ENCODE measurements around the gene PAX2. TPM values are rescaled to one million over a fixed set of nuclear protein-coding genes. Genes with fewer than 3 reads are reported as not detected.

Gene PAX2
- total RNA-seq, 3 donors from 2014 or later = under 0.01 TPM; not detected in 2

DNA sequence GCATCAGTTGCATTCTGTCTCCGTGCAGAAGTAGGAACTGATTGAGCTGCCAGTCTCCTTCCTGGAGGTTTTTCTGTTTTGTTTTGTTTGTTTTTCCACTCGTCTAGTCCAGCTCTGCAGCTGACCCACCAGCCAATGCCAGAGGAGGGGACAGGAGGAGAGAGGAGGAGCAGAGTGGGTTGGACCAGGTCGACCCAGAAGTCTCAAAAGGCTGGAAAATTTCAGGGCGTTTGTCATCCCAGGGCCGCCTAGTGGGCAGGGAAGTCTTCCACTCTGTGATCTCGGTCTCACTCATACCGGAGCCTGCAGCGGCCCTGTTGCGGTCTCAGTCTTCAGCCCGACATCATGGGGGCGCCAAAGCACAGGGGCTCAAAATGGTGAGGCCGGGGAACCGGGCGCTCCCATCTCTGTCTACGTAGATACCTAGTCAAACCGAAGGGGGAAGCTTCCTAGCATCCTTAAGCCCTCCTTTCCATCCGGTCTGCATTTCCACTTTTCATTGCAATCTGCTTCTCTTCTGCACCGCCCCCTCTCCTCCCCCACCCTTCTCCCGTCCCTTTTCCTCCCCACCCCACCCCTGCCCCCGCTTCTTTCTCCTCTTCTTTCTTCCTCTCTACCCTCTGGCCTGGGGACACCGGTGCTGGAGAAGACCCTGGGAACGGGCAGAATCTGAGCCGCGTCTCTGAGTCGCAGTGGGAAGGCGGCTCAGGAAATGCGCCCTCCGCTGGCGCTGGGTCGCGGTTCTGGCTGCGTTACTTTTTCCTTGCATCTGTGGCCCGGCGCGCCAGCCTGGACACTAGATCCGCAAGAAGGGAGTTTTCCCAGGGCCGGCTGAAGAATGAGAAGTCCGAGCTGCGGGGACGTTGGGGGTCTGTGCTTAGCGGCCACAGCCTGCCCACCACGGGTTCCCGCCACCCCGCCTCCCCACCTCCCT lies 16.2 kb upstream of the PAX2 start:
- H3K27me3 ChIP-seq = peaks cover 3 to 91% of the 10 kb centered on the region in 2 donors
- DNase-seq (ENCODE audit: low spot score in 2 of 2) = no peak
- H3K27ac ChIP-seq = no peak overlapping the region
- intact Hi-C loops (cut with DNase I; ENCODE audit: low total_unique reads) = no loop called here
- H3K36me3 ChIP-seq = no peaks in the 10 kb centered on the region
- H3K4me1 ChIP-seq = peaks cover 0 to 11% of the 10 kb centered on the region in 2 donors
- H3K9me3 ChIP-seq = no peaks in the 10 kb centered on the region
- H3K4me3 ChIP-seq = peak overlapping the region; percentile 8 to 54 (median 20)
- TF ChIP-seq, protein P1, sequence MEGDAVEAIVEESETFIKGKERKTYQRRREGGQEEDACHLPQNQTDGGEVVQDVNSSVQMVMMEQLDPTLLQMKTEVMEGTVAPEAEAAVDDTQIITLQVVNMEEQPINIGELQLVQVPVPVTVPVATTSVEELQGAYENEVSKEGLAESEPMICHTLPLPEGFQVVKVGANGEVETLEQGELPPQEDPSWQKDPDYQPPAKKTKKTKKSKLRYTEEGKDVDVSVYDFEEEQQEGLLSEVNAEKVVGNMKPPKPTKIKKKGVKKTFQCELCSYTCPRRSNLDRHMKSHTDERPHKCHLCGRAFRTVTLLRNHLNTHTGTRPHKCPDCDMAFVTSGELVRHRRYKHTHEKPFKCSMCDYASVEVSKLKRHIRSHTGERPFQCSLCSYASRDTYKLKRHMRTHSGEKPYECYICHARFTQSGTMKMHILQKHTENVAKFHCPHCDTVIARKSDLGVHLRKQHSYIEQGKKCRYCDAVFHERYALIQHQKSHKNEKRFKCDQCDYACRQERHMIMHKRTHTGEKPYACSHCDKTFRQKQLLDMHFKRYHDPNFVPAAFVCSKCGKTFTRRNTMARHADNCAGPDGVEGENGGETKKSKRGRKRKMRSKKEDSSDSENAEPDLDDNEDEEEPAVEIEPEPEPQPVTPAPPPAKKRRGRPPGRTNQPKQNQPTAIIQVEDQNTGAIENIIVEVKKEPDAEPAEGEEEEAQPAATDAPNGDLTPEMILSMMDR (IDR thresholded peaks at IDR 0.05) = no peak
- TF ChIP-seq POLR2A (IDR thresholded peaks at IDR 0.05) = no peak
- TF ChIP-seq POLR2AphosphoS5 (IDR thresholded peaks at IDR 0.05) = no peak

DNA sequence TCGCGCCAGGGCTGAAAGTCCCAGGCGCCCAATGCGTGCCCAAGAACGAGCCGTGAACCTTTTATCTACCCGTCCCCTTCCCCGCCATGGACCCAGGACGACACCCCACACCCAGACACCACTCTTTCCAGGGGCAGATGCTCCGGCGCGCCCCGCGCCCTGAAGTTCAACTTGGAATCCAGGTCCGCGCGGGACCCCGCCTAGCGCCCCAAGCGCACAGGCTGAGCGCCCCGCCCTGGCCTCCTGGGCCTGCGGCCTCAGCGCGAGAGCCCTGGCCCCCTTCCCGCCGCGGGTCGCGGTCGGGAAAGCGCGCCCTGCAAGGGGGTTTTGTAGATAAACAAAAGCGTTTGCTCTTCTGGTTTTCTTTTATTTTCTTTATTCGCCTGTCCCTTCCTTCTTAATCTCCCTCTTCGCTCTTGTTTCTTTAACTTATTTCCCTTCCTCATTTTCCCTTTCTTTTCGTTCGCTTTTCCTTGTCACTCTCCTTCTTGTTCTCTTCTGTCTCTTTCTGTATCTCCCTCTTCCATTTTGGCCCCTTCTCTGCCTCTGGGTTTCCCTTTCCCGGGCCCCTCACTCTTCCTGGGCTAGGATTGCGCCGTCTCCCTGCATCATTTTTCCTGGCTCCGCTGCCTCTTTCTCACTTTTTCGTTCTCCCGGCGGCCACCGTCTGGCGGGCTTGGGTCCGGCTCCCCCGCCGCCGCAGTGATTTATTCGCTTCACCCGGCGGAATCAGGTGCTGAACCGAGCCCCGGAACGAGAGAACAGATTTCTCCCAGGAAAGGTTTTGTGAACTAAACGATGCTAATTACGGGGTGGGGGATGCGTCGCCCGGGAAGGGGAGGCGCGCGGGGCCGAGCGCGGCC lies 15.3 kb upstream of the PAX2 start:
- Histone ChIP-seq H3K4me3 (peak overlapping the region; percentile 8 to 54 (median 20)), H3K27me3 (peaks cover 3 to 91% of the 10 kb centered on the region in 2 donors), H3K9me3 (no peaks in the 10 kb centered on the region), H3K27ac (no peak overlapping the region), H3K4me1 (peaks cover 0 to 11% of the 10 kb centered on the region in 2 donors), H3K36me3 (no peaks in the 10 kb centered on the region)
- intact Hi-C loops (cut with DNase I; ENCODE audit: low total_unique reads) = no loop called here
- TF ChIP-seq POLR2A (IDR thresholded peaks at IDR 0.05) (no peak), POLR2AphosphoS5 (IDR thresholded peaks at IDR 0.05) (no peak)
- TF ChIP-seq, protein P1 (IDR thresholded peaks at IDR 0.05) = no peak
- no peak for DNase-seq (ENCODE audit: low spot score in 2 of 2)

DNA sequence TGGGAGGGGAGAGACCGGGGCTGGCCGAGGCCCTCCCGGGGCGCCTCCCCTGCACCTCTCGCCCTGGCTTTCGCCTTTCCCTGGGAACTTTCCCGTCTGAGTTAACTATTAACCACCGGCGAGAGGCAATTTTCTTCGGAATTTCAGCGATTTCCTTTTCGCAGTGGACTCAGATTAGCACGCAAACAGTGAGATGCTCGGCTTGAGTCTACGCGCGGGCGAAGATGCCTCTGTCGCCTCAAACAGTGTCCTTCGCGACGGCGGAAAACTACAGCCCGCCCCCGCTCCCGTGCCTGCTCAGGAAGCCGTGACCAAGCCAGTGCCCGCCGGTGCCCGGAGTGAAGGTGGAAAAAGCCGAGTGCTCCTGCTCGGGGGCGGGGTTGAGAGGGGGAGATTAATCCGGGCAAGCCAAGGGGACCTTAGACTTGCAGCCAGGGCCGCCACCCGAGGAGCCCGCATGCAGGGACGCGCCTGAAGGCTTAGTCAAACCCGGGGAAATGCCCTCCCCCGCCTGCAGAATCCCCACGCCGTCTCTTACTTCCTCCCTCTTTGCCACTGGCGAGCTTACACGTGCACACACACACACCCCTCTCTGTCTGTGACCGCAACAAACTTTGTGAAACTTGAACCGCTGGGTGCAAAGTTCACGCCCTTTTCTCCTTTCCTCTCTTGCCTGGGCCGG lies 14.5 kb upstream of the PAX2 start:
- no peak for DNase-seq (ENCODE audit: low spot score in 2 of 2)
- Histone ChIP-seq H3K27me3 (peaks cover 3 to 93% of the 10 kb centered on the region in 2 donors), H3K36me3 (no peaks in the 10 kb centered on the region), H3K4me1 (peaks cover 0 to 11% of the 10 kb centered on the region in 2 donors), H3K4me3 (peak overlapping the region in 2 of 3 donors; percentile 20 to 54), H3K27ac (no peak overlapping the region), H3K9me3 (no peaks in the 10 kb centered on the region)
- intact Hi-C loops (cut with DNase I; ENCODE audit: low total_unique reads) = no loop called here
- TF ChIP-seq POLR2A (IDR thresholded peaks at IDR 0.05) = no peak
- TF ChIP-seq, protein P1 (IDR thresholded peaks at IDR 0.05) = no peak
- no peak for TF ChIP-seq POLR2AphosphoS5 (IDR thresholded peaks at IDR 0.05)

DNA sequence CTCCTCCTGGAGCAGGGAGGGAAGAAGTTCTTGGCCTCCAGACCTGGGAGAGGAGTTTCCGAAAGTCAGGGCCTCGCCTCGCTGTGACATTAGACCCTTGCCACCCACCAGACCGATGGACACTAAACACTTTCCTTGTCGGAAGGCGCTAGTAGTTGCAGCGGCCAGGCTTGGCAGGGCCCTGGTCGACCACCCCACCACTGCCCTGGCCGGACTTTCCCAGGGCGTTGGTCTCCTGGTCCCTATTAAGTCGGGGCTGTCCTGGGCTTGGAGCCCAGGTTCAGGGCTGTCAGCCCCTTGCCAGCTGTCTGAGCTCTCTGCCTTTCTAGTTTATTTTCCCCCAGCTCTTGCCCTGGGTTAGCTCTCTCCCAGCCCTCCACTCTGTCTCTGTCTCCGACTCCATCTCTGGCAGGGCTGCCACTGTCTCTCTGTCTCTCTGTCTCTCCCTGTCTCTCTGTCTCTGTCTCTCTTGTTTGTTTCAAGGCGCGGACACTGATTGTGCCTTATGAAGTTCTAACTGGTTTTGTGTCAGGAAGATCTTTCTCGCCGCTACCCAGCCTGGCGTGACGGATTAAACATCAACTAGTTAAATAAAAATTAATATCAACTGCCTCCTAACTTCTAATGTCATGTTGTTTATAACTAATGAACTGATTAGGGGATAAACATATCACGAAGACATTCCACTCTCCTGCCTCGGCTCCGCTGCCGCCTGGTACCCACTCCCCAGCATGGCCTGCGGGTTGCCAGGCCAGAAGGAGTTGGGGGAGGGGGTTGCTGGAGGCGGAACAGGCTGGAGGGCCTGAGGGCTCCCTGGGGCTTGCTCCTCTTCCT lies 13.8 kb upstream of the PAX2 start:
- Histone ChIP-seq H3K27ac (no peak overlapping the region), H3K27me3 (peaks cover 3 to 93% of the 10 kb centered on the region in 2 donors), H3K4me1 (peaks cover 0 to 11% of the 10 kb centered on the region in 2 donors), H3K9me3 (no peaks in the 10 kb centered on the region), H3K4me3 (peak overlapping the region in 1 of 3 donors; percentile 54), H3K36me3 (no peaks in the 10 kb centered on the region)
- intact Hi-C loops (cut with DNase I; ENCODE audit: low total_unique reads) = no loop called here
- TF ChIP-seq, protein P1 (IDR thresholded peaks at IDR 0.05) = no peak
- no peak for TF ChIP-seq POLR2A (IDR thresholded peaks at IDR 0.05)
- no peak for TF ChIP-seq POLR2AphosphoS5 (IDR thresholded peaks at IDR 0.05)
- no peak for DNase-seq (ENCODE audit: low spot score in 2 of 2)
